ENCODE results near the gene SPINT2.

DNA sequence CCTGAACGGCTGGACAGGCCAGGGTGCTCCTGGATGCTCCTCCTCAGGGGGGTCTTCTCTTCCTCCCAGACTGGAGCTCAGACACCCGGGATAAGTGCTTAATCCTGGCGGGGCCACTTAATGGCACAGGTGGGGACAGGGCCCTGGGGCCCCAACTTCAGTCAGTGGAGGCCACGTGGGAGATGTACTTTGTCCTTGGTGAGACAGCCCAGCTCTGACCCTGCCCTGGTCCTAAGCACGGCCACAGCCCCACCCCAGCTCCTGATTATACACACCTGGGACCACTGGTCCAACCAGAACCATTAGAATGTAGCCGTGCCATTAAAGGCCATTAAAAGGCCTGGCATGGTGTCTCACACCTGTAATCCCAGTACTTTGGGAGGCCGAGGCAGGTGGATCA, 16.0 kb upstream of the SPINT2 start:
- TF ChIP-seq POLR2A (IDR thresholded peaks at IDR 0.05; ENCODE audit: low read depth, low read length) (no peak), POLR2AphosphoS5 (IDR thresholded peaks at IDR 0.05; ENCODE audit: low read depth, low read length) (no peak)
